GM21723 (cell line): ENCODE measurements around the gene MAN1C1.

Experiments used
- ATAC-seq: cut with Tn5 transposase; IDR thresholded peaks from one replicate; pipeline ENCODE4 v1.9.1; 2021; ENCODE audit warnings: mild to moderate bottlenecking, moderate library complexity; ENCODE audit not compliant: unreplicated experiment

The MAN1C1 gene

GRCh38 chr1:25707280-25708016 lies 90.9 kb downstream of the MAN1C1 start:
- ATAC-seq = no peak

GRCh38 chr1:25710583-25711347 lies 94.2 kb downstream of the MAN1C1 start:
- no peak for ATAC-seq

GRCh38 chr1:25711555-25712298 lies 95.1 kb downstream of the MAN1C1 start:
- no peak for ATAC-seq

- no peak for ATAC-seq
Observed at GRCh38 chr1:25712299-25712970, 95.8 kb downstream of the MAN1C1 start.

GRCh38 chr1:25713961-25714360 lies 97.4 kb downstream of the MAN1C1 start:
- ATAC-seq = no peak

GRCh38 chr1:25714372-25714931 lies 97.9 kb downstream of the MAN1C1 start:
- ATAC-seq = no peak

- no peak for ATAC-seq
Observed at GRCh38 chr1:25715888-25716287, 99.3 kb downstream of the MAN1C1 start.

GRCh38 chr1:25716320-25716719 lies 99.7 kb downstream of the MAN1C1 start:
- ATAC-seq = no peak

GRCh38 chr1:25718732-25719131 lies 102.1 kb downstream of the MAN1C1 start:
- no peak for ATAC-seq

- ATAC-seq = no peak
Observed at GRCh38 chr1:25720624-25721023, 104.0 kb downstream of the MAN1C1 start.

GRCh38 chr1:25723250-25723880 lies 106.8 kb downstream of the MAN1C1 start:
- no peak for ATAC-seq

- no peak for ATAC-seq
Observed at GRCh38 chr1:25724201-25724600, 107.6 kb downstream of the MAN1C1 start.

GRCh38 chr1:25724966-25725365 lies 108.4 kb downstream of the MAN1C1 start:
- no peak for ATAC-seq

GRCh38 chr1:25725482-25725881 lies 108.9 kb downstream of the MAN1C1 start:
- no peak for ATAC-seq

GRCh38 chr1:25727088-25727487 lies 110.5 kb downstream of the MAN1C1 start:
- no peak for ATAC-seq

GRCh38 chr1:25727635-25728286 lies 111.2 kb downstream of the MAN1C1 start:
- no peak for ATAC-seq

GRCh38 chr1:25728301-25728935 lies 111.8 kb downstream of the MAN1C1 start:
- no peak for ATAC-seq

GRCh38 chr1:25729045-25729444 lies 112.5 kb downstream of the MAN1C1 start:
- no peak for ATAC-seq
